Activated CD8-positive, alpha-beta memory T cell treated with anti-CD3 and anti-CD28 coated beads, Interleukin-2, amount 50 U/mL, for 1 hour (primary cell): Measurements from ENCODE around the gene CHST1.

Experiments used
- DNase-seq: peaks from one replicate; pipeline ENCODE4 v3.0.0-alpha.2; 2020; ENCODE audit errors: extremely low read depth

The CHST1 gene

GRCh38 chr11:45606514-45607281 is 58.7 kb downstream of the CHST1 start:
- no peak for DNase-seq

- DNase-seq = no peak
Observed at GRCh38 chr11:45605051-45605450, 60.4 kb downstream of the CHST1 start.

GRCh38 chr11:45603946-45604682 is 61.3 kb downstream of the CHST1 start:
- no peak for DNase-seq

- DNase-seq = no peak
Observed at GRCh38 chr11:45599161-45599943, 66.1 kb downstream of the CHST1 start.
